Vagina (tissue), 2 donors: ENCODE results near the gene ADAMTS15. TPM values are rescaled to one million over a fixed set of nuclear protein-coding genes. Genes with fewer than 3 reads are reported as not detected.

Experiments used
- DNase-seq, 2 donors: peaks; one replicate each; pipeline ENCODE4 v3.0.0-alpha.2; 2017; ENCODE audit errors: extremely low spot score in 2 of 2
- H3K27ac ChIP-seq: fragments of 200-600 bp; sonication (generic); one replicate; pipeline ENCODE4 v1.5.1; 2019
- H3K27me3 ChIP-seq: fragments of 200-600 bp; sonication (generic); one replicate; pipeline ENCODE4 v1.5.1; 2019
- H3K36me3 ChIP-seq, 2 donors: fragments of 200-600 bp; sonication (generic); one replicate each; pipeline ENCODE4 v1.5.1; 2017 to 2019
- H3K4me1 ChIP-seq: fragments of 200-600 bp; sonication (generic); one replicate; pipeline ENCODE4 v1.5.1; 2019
- H3K4me3 ChIP-seq, 2 donors: fragments of 200-600 bp; sonication (generic); 1 replicate in 1 of 2; 2 replicates in 1 of 2; pipeline ENCODE4 v1.5.1; 2016 to 2019
- H3K9me3 ChIP-seq: fragments of 200-600 bp; sonication (generic); one replicate; pipeline ENCODE4 v1.5.1; 2019
- POLR2A ChIP-seq, 2 donors: fragments of 450-650 bp; IDR thresholded peaks; one replicate each; pipeline ENCODE4 v1.6.1; 2017; ENCODE audit warnings: antibody characterized with exemption in 2 of 2, mild to moderate bottlenecking in 2 of 2, moderate library complexity in 2 of 2
- POLR2AphosphoS5 ChIP-seq, 2 donors: sonication (generic); formaldehyde crosslinking; IDR thresholded peaks; one replicate each; pipeline ENCODE4 v1.9.0; 2017; ENCODE audit warnings: antibody characterized with exemption in 2 of 2, mild to moderate bottlenecking in 2 of 2, low read depth in 1 of 2; ENCODE audit not compliant: insufficient read depth in 1 of 2
- intact Hi-C: fragments of 100-400 bp; cut with DNase I; formaldehyde crosslinking; loops from one replicate; pipeline ENCODE4 v1.15.1; 2023
- total RNA-seq: library from RNA; depleted of rRNA; stranded (reverse); fragments of >200 nt; gene quantifications from one replicate; pipeline ENCODE4 v1.2.3, GENCODE V29; 2016
- TF ChIP-seq, protein P1 (sequence below), 3 experiments: fragments of 450-650 bp in 2 of 3; fragments of 200-600 bp in 1 of 3; sonication (generic) in 1 of 3; IDR thresholded peaks; one replicate each; pipeline ENCODE4 v1.5.1; 2017 to 2019; ENCODE audit warnings: antibody characterized with exemption in 3 of 3, mild to moderate bottlenecking in 2 of 3, moderate library complexity in 2 of 3

ADAMTS15 gene
- total RNA-seq, 1 donor from 2014 or later, result 12.0 TPM

DNA sequence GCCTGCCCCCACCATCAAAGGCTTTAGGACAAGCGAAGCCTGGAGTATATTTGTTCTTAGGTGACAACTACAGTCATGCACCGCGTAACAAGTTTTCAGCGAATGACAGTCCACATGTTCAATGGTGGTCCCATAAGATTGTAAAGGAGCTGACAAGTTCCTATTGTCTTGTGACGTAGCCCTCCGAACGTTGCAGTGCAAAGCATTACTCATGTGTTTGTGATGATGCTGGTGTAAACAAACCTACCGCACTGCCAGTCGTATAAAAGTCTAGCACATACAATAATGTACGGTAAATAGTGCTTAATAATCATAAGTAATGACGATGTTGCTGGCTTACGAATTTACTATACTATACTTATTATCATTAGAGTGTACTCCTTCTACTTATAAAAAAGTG lies 41.3 kb downstream of the ADAMTS15 start:
- TF ChIP-seq POLR2AphosphoS5 (IDR thresholded peaks at IDR 0.05; ENCODE audit: insufficient read depth in 1 of 2, low read depth in 1 of 2) (no peak), POLR2A (IDR thresholded peaks at IDR 0.05) (no peak)
- TF ChIP-seq, protein P1, sequence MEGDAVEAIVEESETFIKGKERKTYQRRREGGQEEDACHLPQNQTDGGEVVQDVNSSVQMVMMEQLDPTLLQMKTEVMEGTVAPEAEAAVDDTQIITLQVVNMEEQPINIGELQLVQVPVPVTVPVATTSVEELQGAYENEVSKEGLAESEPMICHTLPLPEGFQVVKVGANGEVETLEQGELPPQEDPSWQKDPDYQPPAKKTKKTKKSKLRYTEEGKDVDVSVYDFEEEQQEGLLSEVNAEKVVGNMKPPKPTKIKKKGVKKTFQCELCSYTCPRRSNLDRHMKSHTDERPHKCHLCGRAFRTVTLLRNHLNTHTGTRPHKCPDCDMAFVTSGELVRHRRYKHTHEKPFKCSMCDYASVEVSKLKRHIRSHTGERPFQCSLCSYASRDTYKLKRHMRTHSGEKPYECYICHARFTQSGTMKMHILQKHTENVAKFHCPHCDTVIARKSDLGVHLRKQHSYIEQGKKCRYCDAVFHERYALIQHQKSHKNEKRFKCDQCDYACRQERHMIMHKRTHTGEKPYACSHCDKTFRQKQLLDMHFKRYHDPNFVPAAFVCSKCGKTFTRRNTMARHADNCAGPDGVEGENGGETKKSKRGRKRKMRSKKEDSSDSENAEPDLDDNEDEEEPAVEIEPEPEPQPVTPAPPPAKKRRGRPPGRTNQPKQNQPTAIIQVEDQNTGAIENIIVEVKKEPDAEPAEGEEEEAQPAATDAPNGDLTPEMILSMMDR (IDR thresholded peaks at IDR 0.05), result no peak
- Histone ChIP-seq H3K27ac (no peak overlapping the region), H3K4me3 (no peak overlapping the region), H3K9me3 (no peaks in the 10 kb centered on the region), H3K36me3 (no peaks in the 10 kb centered on the region), H3K4me1 (no peaks in the 10 kb centered on the region), H3K27me3 (no peaks in the 10 kb centered on the region)
- DNase-seq, result no peak
- intact Hi-C loops, result no loop called here

DNA sequence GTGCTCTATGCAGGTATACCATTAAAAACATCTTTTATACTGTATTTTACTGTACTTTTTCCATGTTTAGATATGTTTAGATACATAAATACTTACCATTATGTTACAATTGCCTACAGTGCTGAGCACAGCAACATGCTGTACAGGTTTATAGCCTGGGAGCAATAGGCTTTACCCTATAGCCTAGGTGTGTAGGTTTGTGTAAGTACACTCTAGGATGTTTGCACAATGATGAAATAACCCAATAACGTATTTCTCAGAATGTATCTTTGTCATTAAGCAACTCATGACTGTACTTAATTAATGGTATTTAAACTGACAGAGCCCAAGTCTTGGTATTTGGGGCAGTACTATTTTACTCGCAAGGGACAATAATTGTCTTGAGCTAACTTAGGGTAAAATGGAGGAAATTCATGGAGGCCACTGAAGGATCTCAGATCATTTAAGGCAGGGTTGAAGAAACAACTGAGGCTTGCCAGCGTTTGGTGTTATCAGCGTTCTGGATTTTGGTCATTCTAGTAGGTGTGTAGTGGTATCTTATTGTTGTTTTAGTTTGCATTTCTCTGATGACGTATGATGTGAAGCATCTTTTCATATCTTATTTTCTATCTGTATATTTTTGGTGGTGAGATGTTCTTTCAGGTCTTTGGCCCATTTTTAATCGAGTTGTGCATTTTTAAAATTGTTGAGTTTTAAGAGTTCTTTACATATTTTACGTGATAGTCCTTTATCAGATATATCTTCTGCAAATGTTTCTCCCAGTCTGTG lies 42.4 kb downstream of the ADAMTS15 start:
- TF ChIP-seq, protein P1 (IDR thresholded peaks at IDR 0.05), result no peak
- TF ChIP-seq POLR2AphosphoS5 (IDR thresholded peaks at IDR 0.05; ENCODE audit: insufficient read depth in 1 of 2, low read depth in 1 of 2) (no peak), POLR2A (IDR thresholded peaks at IDR 0.05) (no peak)
- Histone ChIP-seq H3K27me3 (no peaks in the 10 kb centered on the region), H3K27ac (no peak overlapping the region), H3K9me3 (no peaks in the 10 kb centered on the region), H3K36me3 (no peaks in the 10 kb centered on the region), H3K4me1 (no peaks in the 10 kb centered on the region), H3K4me3 (no peak overlapping the region)
- intact Hi-C loops, result no loop called here
- no peak for DNase-seq

DNA sequence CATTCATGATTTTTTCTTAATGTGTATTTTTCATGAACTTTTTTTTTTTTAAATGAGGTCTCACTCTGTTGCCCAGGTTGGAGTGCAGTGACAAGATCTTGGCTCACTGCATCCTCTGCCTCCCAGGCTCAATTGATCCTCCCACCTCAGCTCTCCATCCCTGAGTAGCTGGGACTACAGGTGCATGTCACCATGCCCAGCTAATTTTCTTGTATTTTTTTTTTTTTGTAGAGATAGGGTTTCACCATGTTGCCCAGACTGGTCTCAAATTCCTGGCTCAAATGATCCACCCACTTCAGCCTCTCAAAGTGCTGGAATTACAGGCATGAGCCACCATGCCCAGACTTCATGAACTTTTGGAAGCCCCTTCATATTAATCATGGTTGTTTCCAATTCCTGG lies 49.7 kb downstream of the ADAMTS15 start:
- no peaks in the 10 kb centered on the region for H3K9me3 ChIP-seq
- intact Hi-C loops, result no loop called here
- H3K27ac ChIP-seq, result no peak overlapping the region
- H3K27me3 ChIP-seq, result no peaks in the 10 kb centered on the region
- DNase-seq, result no peak
- no peaks in the 10 kb centered on the region for H3K36me3 ChIP-seq
- H3K4me3 ChIP-seq, result no peak overlapping the region
- no peak for TF ChIP-seq POLR2AphosphoS5 (IDR thresholded peaks at IDR 0.05; ENCODE audit: insufficient read depth in 1 of 2, low read depth in 1 of 2)
- TF ChIP-seq POLR2A (IDR thresholded peaks at IDR 0.05), result no peak
- TF ChIP-seq, protein P1 (IDR thresholded peaks at IDR 0.05), result no peak
- H3K4me1 ChIP-seq, result no peaks in the 10 kb centered on the region

DNA sequence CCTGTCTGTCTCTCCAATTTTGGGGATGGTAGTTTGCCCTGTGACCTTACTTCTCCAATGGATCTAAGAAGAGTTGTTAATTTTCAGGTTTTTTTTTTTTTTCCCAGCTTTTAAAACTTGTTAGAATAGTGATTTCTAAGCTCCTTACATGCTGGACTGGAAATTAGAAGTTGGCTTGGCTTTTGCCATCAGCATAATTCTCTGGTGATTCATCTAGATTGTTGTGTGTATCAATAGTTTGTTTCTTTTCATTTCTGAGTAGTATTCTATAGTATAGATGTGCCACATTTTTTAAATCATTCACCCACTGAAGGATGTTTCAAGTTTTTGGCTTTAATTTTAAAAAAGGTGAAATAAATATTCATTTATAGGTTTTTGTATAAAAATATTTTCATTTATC lies 51.4 kb downstream of the ADAMTS15 start:
- H3K4me1 ChIP-seq, result no peaks in the 10 kb centered on the region
- DNase-seq, result no peak
- no peaks in the 10 kb centered on the region for H3K36me3 ChIP-seq
- no peaks in the 10 kb centered on the region for H3K27me3 ChIP-seq
- TF ChIP-seq POLR2AphosphoS5 (IDR thresholded peaks at IDR 0.05; ENCODE audit: insufficient read depth in 1 of 2, low read depth in 1 of 2) (no peak), POLR2A (IDR thresholded peaks at IDR 0.05) (no peak)
- TF ChIP-seq, protein P1 (IDR thresholded peaks at IDR 0.05), result no peak
- intact Hi-C loops, result no loop called here
- H3K4me3 ChIP-seq, result no peak overlapping the region
- no peaks in the 10 kb centered on the region for H3K9me3 ChIP-seq
- no peak overlapping the region for H3K27ac ChIP-seq

DNA sequence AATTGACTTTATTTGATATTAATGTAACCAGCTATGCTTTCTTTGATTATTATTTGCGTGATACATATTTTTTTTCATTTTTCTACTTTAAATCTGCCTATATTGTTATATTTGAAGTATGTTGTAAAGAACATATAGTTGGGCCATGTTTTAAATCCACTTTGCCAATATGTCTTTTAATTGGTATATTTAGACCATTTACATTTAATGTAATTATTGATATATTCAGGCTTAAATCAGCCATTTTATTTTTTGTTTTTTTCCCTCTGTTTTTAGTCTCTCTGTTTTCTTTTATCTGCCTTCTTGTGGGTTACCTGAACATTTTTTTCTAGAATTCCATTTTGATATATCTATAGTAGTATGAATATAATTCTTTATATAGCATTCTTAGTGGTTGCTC lies 55.9 kb downstream of the ADAMTS15 start:
- H3K4me3 ChIP-seq, result no peak overlapping the region
- H3K9me3 ChIP-seq, result no peaks in the 10 kb centered on the region
- no peaks in the 10 kb centered on the region for H3K27me3 ChIP-seq
- no peaks in the 10 kb centered on the region for H3K36me3 ChIP-seq
- no peak for TF ChIP-seq POLR2A (IDR thresholded peaks at IDR 0.05)
- TF ChIP-seq POLR2AphosphoS5 (IDR thresholded peaks at IDR 0.05; ENCODE audit: insufficient read depth in 1 of 2, low read depth in 1 of 2), result no peak
- TF ChIP-seq, protein P1 (IDR thresholded peaks at IDR 0.05), result no peak
- no peak overlapping the region for H3K27ac ChIP-seq
- no peak for DNase-seq
- intact Hi-C loops, result no loop called here
- no peaks in the 10 kb centered on the region for H3K4me1 ChIP-seq
